ENCODE data around the gene ACP1. TPM values are rescaled to one million over a fixed set of nuclear protein-coding genes. Genes with fewer than 3 reads are reported as not detected.

ACP1 gene
- total RNA-seq, 2 donors from 2014 or later, result 62.0 to 74.2 TPM

DNA sequence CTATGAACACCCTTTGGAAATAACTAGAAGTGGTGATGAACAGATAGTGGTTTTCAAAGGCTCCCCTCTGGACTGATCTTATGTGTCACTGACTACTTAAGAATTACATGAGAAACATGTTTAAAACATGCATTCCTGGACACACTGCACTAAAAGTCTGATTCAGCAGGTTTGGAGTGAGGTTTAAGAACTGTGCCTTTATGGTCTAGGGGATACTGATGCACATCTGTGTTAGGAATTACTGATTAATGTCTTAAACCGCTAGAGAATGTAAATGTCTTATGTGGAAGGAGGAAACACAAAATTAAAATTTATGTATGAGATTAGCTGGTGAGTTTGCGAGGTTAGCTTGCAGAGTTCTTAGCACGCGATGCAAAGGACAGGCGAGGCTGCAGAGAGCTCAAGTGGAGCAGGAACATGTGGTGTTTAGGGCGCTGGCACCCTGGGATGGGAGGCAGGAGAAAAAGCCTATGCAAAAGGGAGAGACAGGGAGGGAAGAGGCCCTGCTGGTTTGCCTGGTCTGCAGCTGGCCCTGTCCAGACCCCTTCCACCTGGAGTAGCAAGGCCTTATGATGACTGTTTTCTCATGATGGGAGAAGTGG lies 12.6 kb upstream of the ACP1 start:
- no peak for DNase-seq
- no peaks in the 10 kb centered on the region for H3K9me3 ChIP-seq
- no peak for TF ChIP-seq POLR2A (IDR thresholded peaks at IDR 0.05)
- TF ChIP-seq, protein P1, sequence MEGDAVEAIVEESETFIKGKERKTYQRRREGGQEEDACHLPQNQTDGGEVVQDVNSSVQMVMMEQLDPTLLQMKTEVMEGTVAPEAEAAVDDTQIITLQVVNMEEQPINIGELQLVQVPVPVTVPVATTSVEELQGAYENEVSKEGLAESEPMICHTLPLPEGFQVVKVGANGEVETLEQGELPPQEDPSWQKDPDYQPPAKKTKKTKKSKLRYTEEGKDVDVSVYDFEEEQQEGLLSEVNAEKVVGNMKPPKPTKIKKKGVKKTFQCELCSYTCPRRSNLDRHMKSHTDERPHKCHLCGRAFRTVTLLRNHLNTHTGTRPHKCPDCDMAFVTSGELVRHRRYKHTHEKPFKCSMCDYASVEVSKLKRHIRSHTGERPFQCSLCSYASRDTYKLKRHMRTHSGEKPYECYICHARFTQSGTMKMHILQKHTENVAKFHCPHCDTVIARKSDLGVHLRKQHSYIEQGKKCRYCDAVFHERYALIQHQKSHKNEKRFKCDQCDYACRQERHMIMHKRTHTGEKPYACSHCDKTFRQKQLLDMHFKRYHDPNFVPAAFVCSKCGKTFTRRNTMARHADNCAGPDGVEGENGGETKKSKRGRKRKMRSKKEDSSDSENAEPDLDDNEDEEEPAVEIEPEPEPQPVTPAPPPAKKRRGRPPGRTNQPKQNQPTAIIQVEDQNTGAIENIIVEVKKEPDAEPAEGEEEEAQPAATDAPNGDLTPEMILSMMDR (IDR thresholded peaks at IDR 0.05), result no peak
- 88 to 93% methylated on average over 6 of the region's 6 CpGs for WGBS, 2 donors
- H3K27ac ChIP-seq, result no peak overlapping the region
- H3K27me3 ChIP-seq, result no peaks in the 10 kb centered on the region
- intact Hi-C loops (cut with DNase I), result no loop called here
- H3K4me3 ChIP-seq, result no peak overlapping the region
- H3K36me3 ChIP-seq (replicated peaks in 1 of 2; ENCODE audit: insufficient read depth in 1 of 2, low read depth in 2 of 2), result peaks cover 0 to 13% of the 10 kb centered on the region in 2 donors
- H3K4me1 ChIP-seq, result peaks cover 23% of the 10 kb centered on the region
- ATAC-seq, result no peak

DNA sequence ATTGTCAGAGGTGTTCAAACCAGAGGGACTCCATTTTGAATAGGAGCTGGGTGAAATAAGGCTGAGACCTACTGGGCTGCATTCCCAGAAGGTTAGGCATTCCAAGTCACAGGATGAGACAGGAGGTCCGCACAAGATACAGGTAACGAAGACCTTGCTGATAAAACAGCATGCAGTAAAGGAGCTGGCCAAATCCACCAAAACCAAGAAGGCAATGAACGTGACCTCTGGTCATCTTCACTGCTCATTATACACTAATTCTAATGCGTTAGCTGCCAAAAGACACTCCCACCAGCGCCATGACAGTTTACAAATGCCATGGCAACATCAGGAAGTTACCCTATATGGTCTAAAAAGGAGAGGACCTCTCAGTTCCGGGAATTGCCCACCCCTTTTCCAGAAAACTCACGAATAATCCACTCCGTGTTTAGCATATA lies 11.5 kb upstream of the ACP1 start:
- 87 to 88% methylated on average over 8 of the region's 8 CpGs for WGBS, 2 donors
- no peak for TF ChIP-seq POLR2A (IDR thresholded peaks at IDR 0.05)
- TF ChIP-seq, protein P1 (IDR thresholded peaks at IDR 0.05), result no peak
- Histone ChIP-seq H3K9me3 (no peaks in the 10 kb centered on the region), H3K4me3 (no peak overlapping the region), H3K4me1 (peaks cover 29% of the 10 kb centered on the region), H3K27ac (no peak overlapping the region), H3K27me3 (no peaks in the 10 kb centered on the region), H3K36me3 (replicated peaks in 1 of 2; ENCODE audit: insufficient read depth in 1 of 2, low read depth in 2 of 2) (peaks cover 0 to 9% of the 10 kb centered on the region in 2 donors)
- intact Hi-C loops (cut with DNase I), result no loop called here
- no peak for DNase-seq
- no peak for ATAC-seq

DNA sequence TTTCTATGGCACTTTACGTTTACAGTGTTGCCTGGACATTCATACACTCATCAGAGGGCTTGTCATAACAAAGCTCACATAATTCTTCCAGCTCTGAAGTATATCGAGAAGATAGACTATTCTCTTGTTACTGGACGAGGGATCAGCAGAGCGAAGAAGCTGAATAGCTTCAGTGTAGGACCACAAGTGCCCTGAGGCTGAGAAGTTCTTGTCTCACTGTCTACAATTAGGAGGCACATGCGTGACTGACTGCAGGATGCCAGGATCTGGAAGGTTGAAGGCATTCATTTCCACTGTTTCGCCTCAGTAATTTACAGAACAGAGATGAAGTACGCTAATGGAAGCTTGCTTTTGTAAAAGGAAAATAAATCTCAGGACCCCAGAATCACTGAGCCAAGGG lies 10.5 kb upstream of the ACP1 start:
- H3K27ac ChIP-seq, result peak overlapping the region in 1 of 4 donors; percentile 8
- WGBS, 2 donors, result 84 to 91% methylated on average over 7 of the region's 7 CpGs
- no peak for DNase-seq

GRCh38 chr2:255195-255594 lies 9.6 kb upstream of the ACP1 start:
- no peak for TF ChIP-seq POLR2A (IDR thresholded peaks at IDR 0.05)
- TF ChIP-seq, protein P1 (IDR thresholded peaks at IDR 0.05), result no peak
- H3K9me3 ChIP-seq, result no peaks in the 10 kb centered on the region
- ATAC-seq (no peak), DNase-seq (no peak)
- H3K27me3 ChIP-seq, result no peaks in the 10 kb centered on the region
- peak overlapping the region in 1 of 4 donors; percentile 12 for H3K27ac ChIP-seq
- peaks cover 39% of the 10 kb centered on the region for H3K4me1 ChIP-seq
- intact Hi-C loops (cut with DNase I), result no loop called here
- peaks cover 0 to 7% of the 10 kb centered on the region in 2 donors for H3K36me3 ChIP-seq (replicated peaks in 1 of 2; ENCODE audit: insufficient read depth in 1 of 2, low read depth in 2 of 2)
- 95 to 100% methylated on average over 2 of the region's 2 CpGs for WGBS, 2 donors
- H3K4me3 ChIP-seq, result no peak overlapping the region

More for the DNA sequence above, 10.5 kb upstream of the ACP1 start:
- TF ChIP-seq, protein P1 (IDR thresholded peaks at IDR 0.05), result no peak
- TF ChIP-seq POLR2A (IDR thresholded peaks at IDR 0.05), result no peak
- H3K27me3 ChIP-seq, result no peaks in the 10 kb centered on the region
- no peaks in the 10 kb centered on the region for H3K9me3 ChIP-seq
- intact Hi-C loops (cut with DNase I), result no loop called here
- H3K4me1 ChIP-seq, result peaks cover 35% of the 10 kb centered on the region
- no peak overlapping the region for H3K4me3 ChIP-seq
- H3K36me3 ChIP-seq (replicated peaks in 1 of 2; ENCODE audit: insufficient read depth in 1 of 2, low read depth in 2 of 2), result peaks cover 0 to 7% of the 10 kb centered on the region in 2 donors
- ATAC-seq, result no peak

DNA sequence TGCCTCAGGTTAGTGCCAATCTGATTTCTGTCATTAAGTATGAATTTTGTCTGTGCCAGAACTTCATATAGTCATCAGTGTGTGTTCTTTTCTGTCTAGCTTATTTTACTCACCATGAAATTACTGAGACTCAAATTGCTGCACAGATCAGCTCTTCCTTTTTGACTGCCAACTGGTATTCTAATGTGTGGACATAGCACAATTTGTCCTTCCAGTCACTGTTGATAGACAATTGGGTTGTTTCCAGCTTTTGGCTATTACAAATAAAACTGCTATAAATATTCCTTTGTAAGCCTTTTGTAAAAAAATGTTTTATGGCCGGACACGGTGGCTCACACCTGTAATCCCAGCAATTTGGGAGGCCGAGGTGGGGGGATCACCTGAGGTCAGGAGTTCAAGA lies 8.7 kb upstream of the ACP1 start:
- TF ChIP-seq, protein P1 (IDR thresholded peaks at IDR 0.05), result no peak
- TF ChIP-seq POLR2A (IDR thresholded peaks at IDR 0.05), result no peak

More for the DNA sequence above, 8.7 kb upstream of the ACP1 start:
- peak overlapping the region in 1 of 4 donors; percentile 27 for H3K27ac ChIP-seq
- peaks cover 48% of the 10 kb centered on the region for H3K4me1 ChIP-seq
- H3K9me3 ChIP-seq, result no peaks in the 10 kb centered on the region
- H3K27me3 ChIP-seq, result no peaks in the 10 kb centered on the region
- no peak overlapping the region for H3K4me3 ChIP-seq
- H3K36me3 ChIP-seq (replicated peaks in 1 of 2; ENCODE audit: insufficient read depth in 1 of 2, low read depth in 2 of 2), result peaks cover 0 to 3% of the 10 kb centered on the region in 2 donors
- WGBS, 2 donors, result 40 to 46% methylated on average over 3 of the region's 3 CpGs
- intact Hi-C loops (cut with DNase I), result no loop called here
- no peak for DNase-seq
- peak; percentile 46 for ATAC-seq

Data from body of pancreas (tissue), 4 donors.